HL-60 (cell line): ENCODE measurements around the gene KRT25.

ENCODE experiments used
- POLR2AphosphoS5 ChIP-seq: IDR thresholded peaks from 2 replicates; pipeline ENCODE4 v1.6.1; 2012; ENCODE audit warnings: low read depth
- TF ChIP-seq, protein P1 (sequence below): IDR thresholded peaks from one replicate; pipeline ENCODE4 v1.5.1; 2011; ENCODE audit warnings: low read length, control low read depth, inconsistent platforms; ENCODE audit not compliant: insufficient read depth

DNA sequence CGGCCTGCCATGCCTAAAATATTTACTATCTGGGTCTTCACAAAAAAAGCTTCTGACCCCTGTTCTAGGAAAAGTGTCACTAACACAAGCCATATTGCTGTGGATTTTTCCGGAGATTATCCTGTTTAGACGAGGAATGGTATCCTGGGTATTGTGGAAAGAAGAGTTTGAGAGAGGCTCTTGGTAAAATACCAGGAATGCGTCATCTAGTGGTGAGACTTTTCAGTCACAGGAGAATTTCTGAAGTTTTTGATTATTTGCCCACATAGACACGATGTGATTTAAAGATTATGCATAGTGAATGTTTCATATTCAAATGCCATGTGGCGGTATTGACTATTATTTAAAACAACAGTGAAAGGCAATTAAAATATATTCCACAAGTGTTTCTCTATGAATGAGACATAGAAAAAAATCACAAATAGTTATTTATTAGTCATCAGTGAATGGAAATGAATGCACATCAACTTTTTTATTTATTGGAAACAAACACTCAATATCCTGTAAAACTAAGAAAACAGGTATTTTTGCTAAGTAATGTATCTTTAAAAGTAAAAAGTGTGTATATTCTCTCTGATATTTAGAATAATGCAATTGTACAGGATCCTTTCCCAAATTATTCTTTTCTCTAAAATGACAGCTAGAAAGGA lies 36.8 kb upstream of the KRT25 start:
- TF ChIP-seq, protein P1, sequence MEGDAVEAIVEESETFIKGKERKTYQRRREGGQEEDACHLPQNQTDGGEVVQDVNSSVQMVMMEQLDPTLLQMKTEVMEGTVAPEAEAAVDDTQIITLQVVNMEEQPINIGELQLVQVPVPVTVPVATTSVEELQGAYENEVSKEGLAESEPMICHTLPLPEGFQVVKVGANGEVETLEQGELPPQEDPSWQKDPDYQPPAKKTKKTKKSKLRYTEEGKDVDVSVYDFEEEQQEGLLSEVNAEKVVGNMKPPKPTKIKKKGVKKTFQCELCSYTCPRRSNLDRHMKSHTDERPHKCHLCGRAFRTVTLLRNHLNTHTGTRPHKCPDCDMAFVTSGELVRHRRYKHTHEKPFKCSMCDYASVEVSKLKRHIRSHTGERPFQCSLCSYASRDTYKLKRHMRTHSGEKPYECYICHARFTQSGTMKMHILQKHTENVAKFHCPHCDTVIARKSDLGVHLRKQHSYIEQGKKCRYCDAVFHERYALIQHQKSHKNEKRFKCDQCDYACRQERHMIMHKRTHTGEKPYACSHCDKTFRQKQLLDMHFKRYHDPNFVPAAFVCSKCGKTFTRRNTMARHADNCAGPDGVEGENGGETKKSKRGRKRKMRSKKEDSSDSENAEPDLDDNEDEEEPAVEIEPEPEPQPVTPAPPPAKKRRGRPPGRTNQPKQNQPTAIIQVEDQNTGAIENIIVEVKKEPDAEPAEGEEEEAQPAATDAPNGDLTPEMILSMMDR, result peak; percentile 8
- no peak for TF ChIP-seq POLR2AphosphoS5
